ENCODE results near the gene ENDOU. TPM values are rescaled to one million over a fixed set of nuclear protein-coding genes. Genes with fewer than 3 reads are reported as not detected.
"Not testable (repeated sequence)": the region's sequence is repeated elsewhere in the genome, so short reads cannot be mapped to it uniquely, and the experiment has no call there.

Gene ENDOU
- total RNA-seq, 1 donor from 2014 or later, result not detected

DNA sequence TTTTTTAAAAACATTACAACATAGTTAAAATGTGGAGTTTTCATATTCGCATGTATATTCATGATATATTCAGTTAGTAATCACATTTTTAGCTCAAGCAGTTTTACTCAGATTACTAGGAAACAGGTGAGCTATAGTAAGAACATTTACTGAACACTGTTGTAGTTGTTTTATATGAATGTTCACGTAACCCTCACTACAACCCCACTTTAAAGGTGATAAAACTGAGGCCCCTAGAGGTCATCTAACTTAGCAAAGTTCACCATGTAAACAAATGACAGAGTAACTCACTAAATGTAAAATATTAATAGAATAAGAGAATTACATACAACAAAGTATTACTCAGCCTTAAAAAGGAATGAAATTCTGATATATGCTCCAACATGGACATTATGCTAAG, 45.5 kb downstream of the ENDOU start:
- TF ChIP-seq, protein P1, sequence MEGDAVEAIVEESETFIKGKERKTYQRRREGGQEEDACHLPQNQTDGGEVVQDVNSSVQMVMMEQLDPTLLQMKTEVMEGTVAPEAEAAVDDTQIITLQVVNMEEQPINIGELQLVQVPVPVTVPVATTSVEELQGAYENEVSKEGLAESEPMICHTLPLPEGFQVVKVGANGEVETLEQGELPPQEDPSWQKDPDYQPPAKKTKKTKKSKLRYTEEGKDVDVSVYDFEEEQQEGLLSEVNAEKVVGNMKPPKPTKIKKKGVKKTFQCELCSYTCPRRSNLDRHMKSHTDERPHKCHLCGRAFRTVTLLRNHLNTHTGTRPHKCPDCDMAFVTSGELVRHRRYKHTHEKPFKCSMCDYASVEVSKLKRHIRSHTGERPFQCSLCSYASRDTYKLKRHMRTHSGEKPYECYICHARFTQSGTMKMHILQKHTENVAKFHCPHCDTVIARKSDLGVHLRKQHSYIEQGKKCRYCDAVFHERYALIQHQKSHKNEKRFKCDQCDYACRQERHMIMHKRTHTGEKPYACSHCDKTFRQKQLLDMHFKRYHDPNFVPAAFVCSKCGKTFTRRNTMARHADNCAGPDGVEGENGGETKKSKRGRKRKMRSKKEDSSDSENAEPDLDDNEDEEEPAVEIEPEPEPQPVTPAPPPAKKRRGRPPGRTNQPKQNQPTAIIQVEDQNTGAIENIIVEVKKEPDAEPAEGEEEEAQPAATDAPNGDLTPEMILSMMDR (IDR thresholded peaks at IDR 0.05), result no peak
- peaks cover 33% of the 10 kb centered on the region for H3K36me3 Mint-ChIP-seq (ENCODE audit: low read depth)
- H3K4me1 Mint-ChIP-seq (ENCODE audit: low read depth), result no peaks in the 10 kb centered on the region
- H3K27me3 Mint-ChIP-seq (ENCODE audit: low read depth), result no peaks in the 10 kb centered on the region
- no peak overlapping the region for H3K27ac Mint-ChIP-seq (ENCODE audit: unreplicated experiment)
- no peaks in the 10 kb centered on the region for H3K9me3 Mint-ChIP-seq (ENCODE audit: low read depth)
- no peak for DNase-seq (ENCODE audit: low spot score)
- H3K4me3 Mint-ChIP-seq (ENCODE audit: unreplicated experiment), result no peak overlapping the region

- TF ChIP-seq, protein P1 (IDR thresholded peaks at IDR 0.05), result no peak
- Mint-ChIP-seq H3K4me1 (ENCODE audit: low read depth) (no peaks in the 10 kb centered on the region), H3K27me3 (ENCODE audit: low read depth) (no peaks in the 10 kb centered on the region), H3K27ac (ENCODE audit: unreplicated experiment) (no peak overlapping the region), H3K36me3 (ENCODE audit: low read depth) (peaks cover 28% of the 10 kb centered on the region), H3K4me3 (ENCODE audit: unreplicated experiment) (no peak overlapping the region), H3K9me3 (ENCODE audit: low read depth) (no peaks in the 10 kb centered on the region)
- DNase-seq (ENCODE audit: low spot score), result no peak
Measured at GRCh38 chr12:47672068-47672467, 53.2 kb downstream of the ENDOU start.

DNA sequence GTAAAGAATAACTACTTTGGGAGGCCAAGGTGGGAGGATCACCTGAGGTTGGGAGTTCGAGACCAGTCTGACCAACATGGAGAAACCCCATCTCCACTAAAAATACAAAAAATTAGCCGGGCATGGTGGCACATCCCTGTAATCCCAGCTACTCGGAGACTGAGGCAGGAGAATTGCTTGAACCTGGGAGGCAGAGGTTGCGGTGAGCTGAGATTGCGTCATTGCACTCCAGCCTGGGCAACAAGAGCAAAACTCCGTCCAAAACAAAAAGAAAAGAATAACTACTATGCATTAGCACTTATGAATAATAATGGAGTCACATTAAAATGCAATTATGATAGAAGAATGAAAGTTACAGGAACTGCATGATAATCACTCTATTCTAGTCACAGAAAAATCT, 57.4 kb downstream of the ENDOU start:
- not testable (repeated sequence) for H3K9me3 Mint-ChIP-seq (ENCODE audit: low read depth); H3K27me3 Mint-ChIP-seq (ENCODE audit: low read depth); H3K27ac Mint-ChIP-seq (ENCODE audit: unreplicated experiment); H3K4me1 Mint-ChIP-seq (ENCODE audit: low read depth); H3K4me3 Mint-ChIP-seq (ENCODE audit: unreplicated experiment); DNase-seq (ENCODE audit: low spot score)
- H3K36me3 Mint-ChIP-seq (ENCODE audit: low read depth), result peaks cover 17% of the 10 kb centered on the region

Other genes with a start within 250 kb of the ENDOU start
- 23.8 to 35.8 TPM (median 26.1 TPM) in 3 replicates for gene RPAP3, start 19.5 kb downstream of the ENDOU start, total RNA-seq
- 1.3 to 1.8 TPM (median 1.3 TPM) in 3 replicates for gene RAPGEF3, start 33.4 kb upstream of the ENDOU start, total RNA-seq
- 11.4 to 18.4 TPM (median 11.5 TPM) in 3 replicates for gene SLC48A1, start 47.7 kb upstream of the ENDOU start, total RNA-seq
- 79.1 to 93.2 TPM (median 89.6 TPM) in 3 replicates for gene HDAC7, start 94.4 kb upstream of the ENDOU start, total RNA-seq
- 4.4 to 4.8 TPM (median 4.6 TPM) in 3 replicates for gene VDR, start 179.5 kb upstream of the ENDOU start, total RNA-seq
- 54.3 to 60.1 TPM (median 54.8 TPM) in 3 replicates for gene TMEM106C, start 238.1 kb upstream of the ENDOU start, total RNA-seq